Loucy (cell line): Measurements from ENCODE around the gene SATB2.

Experiments used
- H2AFZ ChIP-seq: fragments of 200-600 bp; sonication (generic); 2 replicates; pipeline ENCODE4 v1.6.0; 2016; ENCODE audit warnings: antibody characterized with exemption, mild to moderate bottlenecking, low read length, moderate library complexity
- H3F3A ChIP-seq: fragments of 200-600 bp; 2 replicates; pipeline ENCODE4 v1.6.0; 2016; ENCODE audit warnings: antibody characterized with exemption, low read depth, mild to moderate bottlenecking
- H3K27me3 ChIP-seq: fragments of 200-600 bp; sonication (generic); 2 replicates; pipeline ENCODE4 v1.6.1; 2014; ENCODE audit warnings: low read length, mild to moderate bottlenecking; ENCODE audit not compliant: insufficient read depth, poor library complexity, severe bottlenecking
- H3K36me3 ChIP-seq: fragments of 200-600 bp; sonication (generic); 2 replicates; pipeline ENCODE4 v1.6.1; 2016; ENCODE audit warnings: low read length; ENCODE audit not compliant: insufficient read depth
- H3K4me1 ChIP-seq: fragments of 200-600 bp; sonication (generic); 2 replicates; pipeline ENCODE4 v1.5.1; 2014; ENCODE audit warnings: low read length, mild to moderate bottlenecking; ENCODE audit not compliant: insufficient read depth, poor library complexity, severe bottlenecking
- H3K4me2 ChIP-seq: fragments of 200-600 bp; sonication (generic); 2 replicates; pipeline ENCODE4 v1.6.0; 2014; ENCODE audit warnings: antibody characterized with exemption, low read length, low read depth, mild to moderate bottlenecking; ENCODE audit not compliant: poor library complexity, severe bottlenecking
- H3K4me3 ChIP-seq: fragments of 200-600 bp; sonication (generic); 2 replicates; pipeline ENCODE4 v1.5.1; 2014; ENCODE audit warnings: low read length, mild to moderate bottlenecking, mixed read lengths; ENCODE audit not compliant: poor library complexity, severe bottlenecking
- H3K79me2 ChIP-seq: fragments of 200-600 bp; sonication (generic); 2 replicates; pipeline ENCODE4 v1.6.1; 2014; ENCODE audit warnings: low read length; ENCODE audit not compliant: insufficient read depth
- H3K9ac ChIP-seq: fragments of 200-600 bp; sonication (generic); 2 replicates; pipeline ENCODE4 v1.6.0; 2014; ENCODE audit warnings: mild to moderate bottlenecking, low read depth, low read length, moderate library complexity; ENCODE audit not compliant: poor library complexity, severe bottlenecking
- H3K9me2 ChIP-seq: fragments of 200-600 bp; sonication (generic); replicated peaks from 2 replicates; pipeline ENCODE4 v1.6.1; 2016; ENCODE audit warnings: low read depth, low read length, mixed read lengths
- H3K9me3 ChIP-seq: fragments of 200-600 bp; sonication (generic); 2 replicates; pipeline ENCODE4 v1.6.1; 2014; ENCODE audit warnings: mild to moderate bottlenecking, antibody characterized with exemption, low read length, low read depth; ENCODE audit not compliant: insufficient read depth
- H4K20me1 ChIP-seq: fragments of 200-600 bp; sonication (generic); 2 replicates; pipeline ENCODE4 v1.6.0; 2014; ENCODE audit warnings: antibody characterized with exemption, low read length, mild to moderate bottlenecking; ENCODE audit not compliant: insufficient read depth, poor library complexity, severe bottlenecking
- EZH2phosphoT487 ChIP-seq: fragments of 200-600 bp; IDR thresholded peaks from 2 replicates; pipeline ENCODE4 v1.6.1; 2018; ENCODE audit warnings: antibody characterized with exemption, mild to moderate bottlenecking, moderate library complexity, borderline replicate concordance
- TF ChIP-seq, protein P1 (sequence below): fragments of 200-600 bp; sonication (generic); conservative IDR thresholded peaks from 2 replicates; pipeline ENCODE4 v1.5.1; 2014; ENCODE audit warnings: mild to moderate bottlenecking, antibody characterized with exemption, low read length

The SATB2 gene

DNA sequence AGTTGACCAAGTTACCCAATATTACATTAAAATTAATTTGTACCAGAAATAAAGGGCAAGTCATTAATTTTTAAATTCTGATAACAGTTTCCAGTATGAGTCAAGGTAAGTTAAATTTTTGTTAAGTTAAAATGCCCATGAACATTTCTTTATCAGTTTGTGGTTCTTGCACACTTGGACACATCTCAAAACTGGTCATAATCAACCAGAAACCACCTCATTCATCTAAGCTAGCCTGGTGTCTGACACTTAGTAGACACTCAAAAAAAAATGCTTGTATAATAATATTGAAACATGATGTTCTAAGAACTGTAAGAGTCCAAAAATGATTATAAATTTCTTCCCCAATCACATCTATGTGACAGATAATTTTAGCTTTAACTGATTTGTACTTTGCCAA is 62.4 kb downstream of the SATB2 start:
- peaks cover 6% of the 10 kb centered on the region for H3K4me1 ChIP-seq
- H3K9me3 ChIP-seq = no peaks in the 10 kb centered on the region
- H3K9ac ChIP-seq = no peak overlapping the region
- H2AFZ ChIP-seq = no peak overlapping the region
- H3K9me2 ChIP-seq = no peaks in the 10 kb centered on the region
- H3K79me2 ChIP-seq = no peaks in the 10 kb centered on the region
- no peaks in the 10 kb centered on the region for H3F3A ChIP-seq
- no peak overlapping the region for H3K4me3 ChIP-seq
- TF ChIP-seq, protein P1, sequence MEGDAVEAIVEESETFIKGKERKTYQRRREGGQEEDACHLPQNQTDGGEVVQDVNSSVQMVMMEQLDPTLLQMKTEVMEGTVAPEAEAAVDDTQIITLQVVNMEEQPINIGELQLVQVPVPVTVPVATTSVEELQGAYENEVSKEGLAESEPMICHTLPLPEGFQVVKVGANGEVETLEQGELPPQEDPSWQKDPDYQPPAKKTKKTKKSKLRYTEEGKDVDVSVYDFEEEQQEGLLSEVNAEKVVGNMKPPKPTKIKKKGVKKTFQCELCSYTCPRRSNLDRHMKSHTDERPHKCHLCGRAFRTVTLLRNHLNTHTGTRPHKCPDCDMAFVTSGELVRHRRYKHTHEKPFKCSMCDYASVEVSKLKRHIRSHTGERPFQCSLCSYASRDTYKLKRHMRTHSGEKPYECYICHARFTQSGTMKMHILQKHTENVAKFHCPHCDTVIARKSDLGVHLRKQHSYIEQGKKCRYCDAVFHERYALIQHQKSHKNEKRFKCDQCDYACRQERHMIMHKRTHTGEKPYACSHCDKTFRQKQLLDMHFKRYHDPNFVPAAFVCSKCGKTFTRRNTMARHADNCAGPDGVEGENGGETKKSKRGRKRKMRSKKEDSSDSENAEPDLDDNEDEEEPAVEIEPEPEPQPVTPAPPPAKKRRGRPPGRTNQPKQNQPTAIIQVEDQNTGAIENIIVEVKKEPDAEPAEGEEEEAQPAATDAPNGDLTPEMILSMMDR = no peak
- no peak for TF ChIP-seq EZH2phosphoT487
- no peaks in the 10 kb centered on the region for H3K36me3 ChIP-seq
- H4K20me1 ChIP-seq = no peaks in the 10 kb centered on the region
- no peaks in the 10 kb centered on the region for H3K27me3 ChIP-seq
- H3K4me2 ChIP-seq = no peak overlapping the region

DNA sequence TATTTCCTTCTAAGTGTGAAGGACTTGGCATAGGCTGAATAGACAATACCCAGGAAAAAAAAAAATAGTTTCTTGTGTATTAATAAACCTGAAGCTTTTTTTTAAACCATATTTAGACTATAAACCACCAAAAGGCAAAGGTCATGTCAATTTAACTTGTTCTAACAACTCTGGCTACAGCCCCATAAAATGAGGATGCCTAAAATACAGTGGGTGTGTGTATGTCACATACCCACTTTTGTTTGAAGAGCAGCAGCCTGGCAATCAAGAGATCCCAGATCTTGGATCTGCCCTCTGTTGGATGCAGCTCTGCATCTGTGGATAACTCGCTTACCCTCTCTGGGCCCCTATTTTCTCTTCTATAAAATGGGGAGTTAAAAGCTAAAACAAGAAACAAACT is 65.4 kb downstream of the SATB2 start:
- Histone ChIP-seq H3K4me1 (peaks cover 6% of the 10 kb centered on the region), H3K4me3 (no peak overlapping the region), H3K36me3 (no peaks in the 10 kb centered on the region), H3K9ac (no peak overlapping the region), H4K20me1 (no peaks in the 10 kb centered on the region), H3K27me3 (no peaks in the 10 kb centered on the region), H3K9me2 (no peaks in the 10 kb centered on the region), H2AFZ (no peak overlapping the region), H3F3A (no peaks in the 10 kb centered on the region), H3K79me2 (no peaks in the 10 kb centered on the region), H3K4me2 (no peak overlapping the region), H3K9me3 (no peaks in the 10 kb centered on the region)
- no peak for TF ChIP-seq EZH2phosphoT487
- TF ChIP-seq, protein P1 = no peak

GRCh38 chr2:199388728-199389268 is 68.9 kb downstream of the SATB2 start:
- H3K79me2 ChIP-seq = no peaks in the 10 kb centered on the region

More at GRCh38 chr2:199388728-199389268, 68.9 kb downstream of the SATB2 start:
- TF ChIP-seq EZH2phosphoT487 = no peak
- TF ChIP-seq, protein P1 = no peak
- H3K36me3 ChIP-seq = no peaks in the 10 kb centered on the region
- H3K9me3 ChIP-seq = no peaks in the 10 kb centered on the region
- no peak overlapping the region for H2AFZ ChIP-seq
- H3K9ac ChIP-seq = no peak overlapping the region
- no peak overlapping the region for H3K4me3 ChIP-seq
- H4K20me1 ChIP-seq = no peaks in the 10 kb centered on the region
- H3F3A ChIP-seq = no peaks in the 10 kb centered on the region
- no peaks in the 10 kb centered on the region for H3K27me3 ChIP-seq
- H3K4me2 ChIP-seq = no peak overlapping the region
- no peaks in the 10 kb centered on the region for H3K4me1 ChIP-seq
- no peaks in the 10 kb centered on the region for H3K9me2 ChIP-seq
